Natural killer cell (primary cell): ENCODE results near the gene CDKN2B-AS1. TPM values are rescaled to one million over a fixed set of nuclear protein-coding genes. Genes with fewer than 3 reads are reported as not detected.

Source experiments
- ATAC-seq, 3 donors: fragments of 150-1000 bp in 2 of 3; fragments of 200-7000 bp in 1 of 3; cut with Tn5 transposase; 1 replicate in 1 of 3; 2 replicates in 2 of 3; pipeline ENCODE4 v1.10.0; 2021; ENCODE audit warnings: mild to moderate bottlenecking in 2 of 3, moderate library complexity in 2 of 3
- DNase-seq, 2 donors: peaks; one replicate each; pipeline versions ENCODE4 v3.0.0 to v3.0.0-alpha.2; 2013 to 2021; ENCODE audit warnings: mixed read lengths in 1 of 2
- H3K27ac ChIP-seq: one replicate; pipeline ENCODE4 v1.5.1; 2013; ENCODE audit warnings: mild to moderate bottlenecking, low read length
- H3K27me3 ChIP-seq: one replicate; pipeline ENCODE4 v1.6.1; 2013; ENCODE audit warnings: low read length; ENCODE audit not compliant: control insufficient read depth, insufficient read depth
- H3K36me3 ChIP-seq: one replicate; pipeline ENCODE4 v1.6.1; 2013; ENCODE audit warnings: low read length; ENCODE audit not compliant: control insufficient read depth, insufficient read depth
- H3K4me1 ChIP-seq: one replicate; pipeline ENCODE4 v1.6.1; 2013; ENCODE audit warnings: low read length; ENCODE audit not compliant: control insufficient read depth, insufficient read depth
- H3K4me3 ChIP-seq: one replicate; pipeline ENCODE4 v1.5.1; 2013; ENCODE audit warnings: low read length
- H3K9me3 ChIP-seq: one replicate; pipeline ENCODE4 v1.6.1; 2013; ENCODE audit warnings: low read length; ENCODE audit not compliant: control insufficient read depth, insufficient read depth
- H3K27ac Mint-ChIP-seq, 2 donors: one replicate each; pipeline ENCODE4 v1.8.0; 2022; ENCODE audit warnings: mild to moderate bottlenecking in 2 of 2, mixed read lengths in 2 of 2, moderate library complexity in 1 of 2
- H3K27me3 Mint-ChIP-seq, 2 donors: one replicate each; pipeline ENCODE4 v1.8.0; 2022; ENCODE audit warnings: low read depth in 2 of 2, mixed read lengths in 2 of 2
- H3K36me3 Mint-ChIP-seq: one replicate; pipeline ENCODE4 v1.8.0; 2022; ENCODE audit warnings: mixed read lengths
- H3K4me1 Mint-ChIP-seq, 2 donors: one replicate each; pipeline ENCODE4 v1.8.0; 2022; ENCODE audit warnings: mixed read lengths in 2 of 2
- H3K4me3 Mint-ChIP-seq: one replicate; pipeline ENCODE4 v1.8.0; 2022; ENCODE audit warnings: mild to moderate bottlenecking, moderate library complexity, mixed read lengths
- H3K9me3 Mint-ChIP-seq, 2 donors: one replicate each; pipeline ENCODE4 v1.8.0; 2022; ENCODE audit warnings: mixed read lengths in 2 of 2
- CTCF ChIP-seq: fragments of 200-600 bp; IDR thresholded peaks from one replicate; pipeline ENCODE4 v1.8.0; 2022; ENCODE audit warnings: antibody characterized with exemption
- WGBS: methylation state at CpG from one replicate; pipeline ENCODE4 v1.1.7; 2013; ENCODE audit warnings: missing lambda C conversion rate; ENCODE audit not compliant: insufficient coverage; 5-methylcytosine and 5-hydroxymethylcytosine counted together
- intact Hi-C: fragments of 100-400 bp; cut with micrococcal nuclease; formaldehyde crosslinking; loops from one replicate; pipeline ENCODE4 v1.14.2; 2022
- total RNA-seq, 4 donors: library from RNA; stranded (reverse); fragments of 120-200 nt in 1 of 4; gene quantifications; one replicate each; pipeline versions ENCODE4 v1.2.3 to v1.2.4, GENCODE V29; 2013 to 2022

Gene CDKN2B-AS1
- total RNA-seq, 3 donors from 2014 or later (not counting 1 experiment from before 2014, with no cell fraction given) = 2.6 to 4.3 (median 3.1) TPM

GRCh38 chr9:22078081-22078480 is 83.5 kb downstream of the CDKN2B-AS1 start:
- Histone ChIP-seq H3K27ac (no peak overlapping the region), H3K36me3 (no peaks in the 10 kb centered on the region), H3K27me3 (no peaks in the 10 kb centered on the region), H3K4me3 (no peak overlapping the region), H3K4me1 (no peaks in the 10 kb centered on the region), H3K9me3 (no peaks in the 10 kb centered on the region)
- no peak for ATAC-seq
- TF ChIP-seq CTCF = no peak
- H3K4me1 Mint-ChIP-seq = no peaks in the 10 kb centered on the region
- H3K27ac Mint-ChIP-seq = no peak overlapping the region
- 74% methylated on average over 3 of the region's 3 CpGs for WGBS
- H3K9me3 Mint-ChIP-seq = no peaks in the 10 kb centered on the region
- peaks cover 0 to 6% of the 10 kb centered on the region in 2 donors for H3K27me3 Mint-ChIP-seq
- no peaks in the 10 kb centered on the region for H3K36me3 Mint-ChIP-seq
- intact Hi-C loops = no loop called here
- DNase-seq = no peak
- H3K4me3 Mint-ChIP-seq = no peak overlapping the region

GRCh38 chr9:22079873-22080341 is 85.3 kb downstream of the CDKN2B-AS1 start:
- H3K9me3 ChIP-seq = no peaks in the 10 kb centered on the region
- no peak overlapping the region for H3K27ac ChIP-seq
- no peak for TF ChIP-seq CTCF
- no peaks in the 10 kb centered on the region for H3K4me1 ChIP-seq
- no peaks in the 10 kb centered on the region for H3K4me1 Mint-ChIP-seq
- DNase-seq (peak in 1 of 2 donors; percentile 56), ATAC-seq (peak in 1 of 3 donors; percentile 24)
- peaks cover 0 to 8% of the 10 kb centered on the region in 2 donors for H3K27me3 Mint-ChIP-seq
- H3K36me3 Mint-ChIP-seq = no peaks in the 10 kb centered on the region
- H3K4me3 ChIP-seq = no peak overlapping the region
- no peak overlapping the region for H3K4me3 Mint-ChIP-seq
- intact Hi-C loops = no loop called here
- no peaks in the 10 kb centered on the region for H3K9me3 Mint-ChIP-seq
- H3K27me3 ChIP-seq = no peaks in the 10 kb centered on the region
- 70% methylated on average over 4 of the region's 4 CpGs for WGBS
- no peak overlapping the region for H3K27ac Mint-ChIP-seq
- no peaks in the 10 kb centered on the region for H3K36me3 ChIP-seq

- Mint-ChIP-seq H3K27ac (no peak overlapping the region), H3K4me1 (no peaks in the 10 kb centered on the region), H3K36me3 (no peaks in the 10 kb centered on the region), H3K4me3 (no peak overlapping the region), H3K9me3 (no peaks in the 10 kb centered on the region), H3K27me3 (peaks cover 0 to 4% of the 10 kb centered on the region in 2 donors)
- Histone ChIP-seq H3K36me3 (no peaks in the 10 kb centered on the region), H3K4me3 (no peak overlapping the region), H3K4me1 (no peaks in the 10 kb centered on the region), H3K9me3 (no peaks in the 10 kb centered on the region), H3K27me3 (no peaks in the 10 kb centered on the region), H3K27ac (no peak overlapping the region)
- no peak for TF ChIP-seq CTCF
- whole genome bisulfite sequencing = no CpG with 5 or more reads among the region's 2 CpGs
- intact Hi-C loops = no loop called here
- DNase-seq = no peak
- no peak for ATAC-seq
Measured at GRCh38 chr9:22084336-22085035, 89.9 kb downstream of the CDKN2B-AS1 start.
